Fibroblast of lung (primary cell): Measurements from ENCODE around the gene ATG13. TPM values are rescaled to one million over a fixed set of nuclear protein-coding genes. Genes with fewer than 3 reads are reported as not detected.
A peak's percentile ranks its signal among the peaks of the same experiment; 100 is the strongest.

Source experiments
- DNase-seq, 2 donors: peaks; one replicate each; pipeline versions ENCODE4 v3.0.0 to v3.0.0-alpha.2; 2010; ENCODE audit warnings: low read depth in 2 of 2
- H2AFZ ChIP-seq: 2 replicates; pipeline ENCODE4 v1.5.1; 2012; ENCODE audit warnings: low read length, control low read depth, inconsistent platforms
- H3K27ac ChIP-seq: 2 replicates; pipeline ENCODE4 v1.5.1; 2011; ENCODE audit warnings: low read length, control low read depth; ENCODE audit not compliant: insufficient read depth
- H3K27me3 ChIP-seq: 2 replicates; pipeline ENCODE4 v1.5.1; 2011; ENCODE audit warnings: mild to moderate bottlenecking, low read length; ENCODE audit not compliant: control insufficient read depth, insufficient read depth
- H3K36me3 ChIP-seq: 2 replicates; pipeline ENCODE4 v1.5.1; 2011; ENCODE audit warnings: low read length; ENCODE audit not compliant: control insufficient read depth, insufficient read depth
- H3K4me1 ChIP-seq: 2 replicates; pipeline ENCODE4 v1.5.1; 2011; ENCODE audit warnings: low read length; ENCODE audit not compliant: control insufficient read depth, insufficient read depth; ENCODE audit errors: extremely low read depth
- H3K4me2 ChIP-seq: 2 replicates; pipeline ENCODE4 v1.5.1; 2011; ENCODE audit warnings: low read length, control low read depth; ENCODE audit not compliant: insufficient read depth; ENCODE audit errors: extremely low read depth
- H3K4me3 ChIP-seq, 4 experiments: fragments of 200-600 bp in 1 of 4; sonication (generic) in 1 of 4; replicated peaks in 1 of 4; 2 replicates each; pipeline ENCODE4 v1.5.1; 2011 to 2016; ENCODE audit warnings: low read length in 4 of 4, low read depth in 3 of 4, mild to moderate bottlenecking in 3 of 4, control low read depth in 2 of 4, inconsistent platforms in 1 of 4, mixed read lengths in 1 of 4; ENCODE audit not compliant: insufficient read depth in 1 of 4; ENCODE audit errors: control extremely low read depth in 1 of 4
- H3K79me2 ChIP-seq: 2 replicates; pipeline ENCODE4 v1.5.1; 2012; ENCODE audit warnings: mild to moderate bottlenecking, low read length, inconsistent platforms; ENCODE audit not compliant: control insufficient read depth, insufficient read depth
- H3K9ac ChIP-seq: 2 replicates; pipeline ENCODE4 v1.5.1; 2011; ENCODE audit warnings: mild to moderate bottlenecking, low read length, control low read depth; ENCODE audit not compliant: insufficient read depth
- H3K9me3 ChIP-seq: 2 replicates; pipeline ENCODE4 v1.5.1; 2012; ENCODE audit warnings: low read depth, low read length; ENCODE audit not compliant: control insufficient read depth, insufficient read depth
- H4K20me1 ChIP-seq: 2 replicates; pipeline ENCODE4 v1.5.1; 2011; ENCODE audit warnings: low read length; ENCODE audit not compliant: control insufficient read depth, insufficient read depth; ENCODE audit errors: extremely low read depth
- CTCF ChIP-seq, 2 donors: IDR thresholded peaks in 1 of 2; conservative IDR thresholded peaks in 1 of 2; 1 replicate in 1 of 2; 2 replicates in 1 of 2; pipeline ENCODE4 v1.5.1; 2011 to 2012; ENCODE audit warnings: low read length in 2 of 2, control low read depth in 1 of 2, inconsistent platforms in 1 of 2, low read depth in 1 of 2, mild to moderate bottlenecking in 1 of 2
- EZH2 ChIP-seq: IDR thresholded peaks from 2 replicates; pipeline ENCODE4 v1.5.1; 2012; ENCODE audit warnings: low read length, control low read depth, mild to moderate bottlenecking; ENCODE audit errors: missing control alignments
- polyA plus RNA-seq, 2 donors: library from polyadenylated mRNA; depleted of rRNA in 1 of 2; stranded (reverse) in 1 of 2; unstranded in 1 of 2; fragments of >200 nt; gene quantifications; 2 replicates each; pipeline ENCODE4 v1.2.1, GENCODE V29; 2011 to 2012; ENCODE audit warnings: missing spikeins in 1 of 2
- total RNA-seq: library from RNA; depleted of rRNA; stranded (reverse); fragments of >200 nt; gene quantifications from 2 replicates; pipeline ENCODE4 v1.2.1, GENCODE V29; 2014

ATG13 gene
- total and polyA plus RNA-seq, 2 donors (not counting 1 experiment from before 2014, with no cell fraction given): 44.9 to 67.4 TPM

- H3K27me3 ChIP-seq: no peaks in the 10 kb centered on the region
- peak in 1 of 2 donors; percentile 63 for DNase-seq
- peak overlapping the region; percentile 52 for H2AFZ ChIP-seq
- H3K36me3 ChIP-seq: peaks cover 2% of the 10 kb centered on the region
- H3K79me2 ChIP-seq: peaks cover 16% of the 10 kb centered on the region
- no peaks in the 10 kb centered on the region for H4K20me1 ChIP-seq
- TF ChIP-seq CTCF (conservative IDR thresholded peaks at IDR 0.05 in 1 of 2, IDR thresholded peaks at IDR 0.05 in 1 of 2; ENCODE audit: low read depth in 1 of 2, low read length in 2 of 2) (no peak), EZH2 (no peak)
- peak overlapping the region; percentile 99 for H3K27ac ChIP-seq
- no peaks in the 10 kb centered on the region for H3K9me3 ChIP-seq
- peak overlapping the region; percentile 70 for H3K4me2 ChIP-seq
- peak overlapping the region; percentile 79 to 100 (median 91) for H3K4me3 ChIP-seq
- peaks cover 2% of the 10 kb centered on the region for H3K4me1 ChIP-seq
- H3K9ac ChIP-seq: peak overlapping the region; percentile 98
These were observed 711 bp upstream of the ATG13 start for GRCh38 chr11:46616551-46617133.

- no peaks in the 10 kb centered on the region for H3K4me1 ChIP-seq
- H4K20me1 ChIP-seq: no peaks in the 10 kb centered on the region
- DNase-seq: no peak
- H2AFZ ChIP-seq: peak overlapping the region; percentile 19
- H3K27me3 ChIP-seq: no peaks in the 10 kb centered on the region
- H3K79me2 ChIP-seq: peaks cover 17% of the 10 kb centered on the region
- H3K36me3 ChIP-seq: peaks cover 4% of the 10 kb centered on the region
- no peaks in the 10 kb centered on the region for H3K9me3 ChIP-seq
- peak overlapping the region; percentile 99 for H3K27ac ChIP-seq
- H3K4me3 ChIP-seq: peak overlapping the region; percentile 83 to 100 (median 94)
- peak overlapping the region; percentile 97 for H3K4me2 ChIP-seq
- TF ChIP-seq EZH2 (no peak), CTCF (conservative IDR thresholded peaks at IDR 0.05 in 1 of 2, IDR thresholded peaks at IDR 0.05 in 1 of 2; ENCODE audit: low read depth in 1 of 2, low read length in 2 of 2) (no peak)
- peak overlapping the region; percentile 98 for H3K9ac ChIP-seq
These were observed 590 bp downstream of the ATG13 start for GRCh38 chr11:46617972-46618314.

GRCh38 chr11:46618837-46619236 is 1.5 kb downstream of the ATG13 start:
- no peaks in the 10 kb centered on the region for H3K9me3 ChIP-seq
- no peak for TF ChIP-seq EZH2
- TF ChIP-seq CTCF (conservative IDR thresholded peaks at IDR 0.05 in 1 of 2, IDR thresholded peaks at IDR 0.05 in 1 of 2; ENCODE audit: low read depth in 1 of 2, low read length in 2 of 2): no peak
- no peaks in the 10 kb centered on the region for H3K4me1 ChIP-seq
- no peak overlapping the region for H2AFZ ChIP-seq
- H3K4me3 ChIP-seq: peak overlapping the region in 2 of 4 experiments; percentile 90 to 99
- no peaks in the 10 kb centered on the region for H3K27me3 ChIP-seq
- H3K4me2 ChIP-seq: peak overlapping the region; percentile 48
- H3K9ac ChIP-seq: no peak overlapping the region
- peak in 1 of 2 donors; percentile 4 for DNase-seq
- H3K27ac ChIP-seq: no peak overlapping the region
- peaks cover 4% of the 10 kb centered on the region for H3K36me3 ChIP-seq
- H3K79me2 ChIP-seq: peaks cover 17% of the 10 kb centered on the region
- no peaks in the 10 kb centered on the region for H4K20me1 ChIP-seq
